KOPT-K1 (cell line): Measurements from ENCODE around the gene MRPL9.
"Not testable (repeated sequence)": the region's sequence is repeated elsewhere in the genome, so short reads cannot be mapped to it uniquely, and the experiment has no call there.

Experiments used
- H3K27ac ChIP-seq: fragments of 200-600 bp; sonication (generic); 2 replicates; pipeline ENCODE4 v1.5.1; 2016; ENCODE audit warnings: antibody characterized with exemption, mild to moderate bottlenecking, low read depth, low read length; ENCODE audit not compliant: poor library complexity, severe bottlenecking
- H3K36me3 ChIP-seq: fragments of 200-600 bp; sonication (generic); 2 replicates; pipeline ENCODE4 v1.5.1; 2017; ENCODE audit warnings: antibody characterized with exemption, mild to moderate bottlenecking, low read length, moderate library complexity; ENCODE audit not compliant: insufficient read depth
- H3K9me3 ChIP-seq: fragments of 200-600 bp; sonication (generic); 2 replicates; pipeline ENCODE4 v1.5.1; 2017; ENCODE audit warnings: antibody characterized with exemption, low read length, mild to moderate bottlenecking; ENCODE audit not compliant: insufficient read depth, poor library complexity, severe bottlenecking

The MRPL9 gene

DNA sequence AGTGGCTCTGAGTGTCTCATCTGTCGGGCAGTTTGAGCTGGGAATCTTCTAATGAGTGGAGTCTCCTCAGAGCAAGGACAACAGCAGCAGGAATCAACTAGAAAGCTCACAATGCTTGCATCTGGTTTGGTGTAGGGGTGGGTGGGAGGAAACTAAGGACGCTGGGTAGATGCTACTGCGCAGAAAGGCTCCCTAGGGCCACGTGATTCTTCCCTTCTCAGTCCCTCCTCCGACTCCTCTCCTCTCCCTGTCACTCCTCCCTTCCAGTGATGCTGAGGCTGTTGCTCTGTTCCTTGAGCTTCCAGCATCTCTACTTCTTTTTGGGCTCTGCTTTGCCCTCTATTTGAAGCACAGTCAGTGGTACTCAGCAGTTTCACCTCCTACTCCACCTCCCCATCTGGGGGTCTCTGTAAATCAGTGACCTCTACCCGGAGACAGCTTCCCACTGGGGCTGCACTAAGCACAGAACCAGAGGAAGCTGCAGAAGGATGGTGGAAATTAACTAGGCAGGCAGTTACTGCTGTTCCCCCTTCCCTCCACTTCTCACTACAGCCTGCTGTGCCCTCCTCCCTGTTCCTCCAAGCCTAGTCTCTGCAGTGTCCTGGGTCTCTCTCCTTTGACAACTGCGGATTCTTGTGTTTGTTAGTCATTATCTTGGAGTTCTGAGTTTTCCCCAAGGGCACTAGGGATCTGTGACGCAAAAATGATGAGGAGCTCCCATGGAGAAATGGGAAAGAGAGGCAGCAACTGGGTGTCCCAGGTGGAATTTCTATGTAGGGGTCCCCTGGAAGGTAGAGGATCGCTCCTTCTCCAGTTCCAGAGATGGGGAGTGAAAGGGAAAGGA, 36.1 kb upstream of the MRPL9 start:
- Histone ChIP-seq H3K36me3 (no peaks in the 10 kb centered on the region), H3K9me3 (no peaks in the 10 kb centered on the region), H3K27ac (no peak overlapping the region)

- Histone ChIP-seq H3K27ac (no peak overlapping the region), H3K36me3 (no peaks in the 10 kb centered on the region), H3K9me3 (no peaks in the 10 kb centered on the region)
Measured at GRCh38 chr1:151798571-151798970, 35.3 kb upstream of the MRPL9 start.

GRCh38 chr1:151790940-151791651, 27.8 kb upstream of the MRPL9 start:
- H3K27ac ChIP-seq = peak overlapping the region; percentile 12
- H3K36me3 ChIP-seq = no peaks in the 10 kb centered on the region
- H3K9me3 ChIP-seq = no peaks in the 10 kb centered on the region

- H3K27ac ChIP-seq = peak within 1 kb of the TSS; percentile 27
- H3K9me3 ChIP-seq = no peaks in the 10 kb centered on the region
- no peaks in the 10 kb centered on the region for H3K36me3 ChIP-seq
Measured at GRCh38 chr1:151790071-151790939, 27.0 kb upstream of the MRPL9 start, which contains the start of gene TDRKH. Gene TDRKH, minus strand, starts transcription at chr1:151790500. Its CDS starts 7,478 bp downstream, at chr1:151783022.

DNA sequence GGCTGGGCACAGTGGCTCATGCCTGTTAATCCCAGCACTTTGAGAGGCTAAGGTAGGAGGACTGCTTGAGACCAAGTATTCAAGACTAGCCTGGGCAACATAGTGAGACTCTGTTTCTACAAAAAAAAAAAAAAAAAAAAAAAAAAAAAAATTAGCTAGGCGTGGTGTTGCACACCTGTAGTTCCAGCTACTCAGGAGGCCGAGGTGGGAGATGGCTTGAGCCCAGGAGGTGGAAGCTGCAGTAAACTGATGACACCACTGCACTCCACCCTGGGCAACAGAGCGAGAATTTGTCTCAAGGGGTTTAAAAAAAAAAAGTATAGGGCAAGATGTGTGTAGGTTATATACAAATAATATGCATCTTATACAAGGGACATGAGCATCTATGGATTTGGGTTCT, 24.4 kb upstream of the MRPL9 start:
- H3K36me3 ChIP-seq = no peaks in the 10 kb centered on the region
- H3K27ac ChIP-seq = no peak overlapping the region
- H3K9me3 ChIP-seq = no peaks in the 10 kb centered on the region

GRCh38 chr1:151783796-151784195, 20.5 kb upstream of the MRPL9 start:
- no peak overlapping the region for H3K27ac ChIP-seq
- no peaks in the 10 kb centered on the region for H3K9me3 ChIP-seq
- H3K36me3 ChIP-seq = peaks cover under 1% of the 10 kb centered on the region; the same call in 1 of the 2 replicates

GRCh38 chr1:151782741-151783140, 19.4 kb upstream of the MRPL9 start:
- H3K9me3 ChIP-seq = no peaks in the 10 kb centered on the region

DNA sequence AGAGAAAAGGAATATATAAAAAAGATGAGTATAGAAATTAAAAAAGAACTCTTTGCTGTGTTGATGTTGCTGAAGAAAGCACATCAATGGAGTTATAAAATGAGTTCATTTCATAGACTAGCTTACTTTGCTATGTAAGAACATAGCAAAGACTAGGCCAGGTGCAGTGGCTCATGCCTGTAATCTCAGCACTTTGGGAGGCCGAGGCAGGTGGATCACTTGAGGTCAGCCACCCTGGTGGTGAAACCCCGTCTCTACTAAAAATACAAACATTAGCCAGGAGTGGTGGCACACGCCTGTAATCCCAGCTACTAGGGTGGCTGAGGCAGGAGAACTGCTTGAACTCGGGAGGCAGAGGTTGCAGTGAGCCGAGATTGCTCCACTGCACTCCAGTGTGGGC, 18.7 kb upstream of the MRPL9 start:
- not testable (repeated sequence) for H3K9me3 ChIP-seq, H3K27ac ChIP-seq, H3K36me3 ChIP-seq

More at GRCh38 chr1:151782741-151783140, 19.4 kb upstream of the MRPL9 start:
- Histone ChIP-seq H3K27ac (no peak overlapping the region), H3K36me3 (peaks cover 7% of the 10 kb centered on the region; the same call in 1 of the 2 replicates)

DNA sequence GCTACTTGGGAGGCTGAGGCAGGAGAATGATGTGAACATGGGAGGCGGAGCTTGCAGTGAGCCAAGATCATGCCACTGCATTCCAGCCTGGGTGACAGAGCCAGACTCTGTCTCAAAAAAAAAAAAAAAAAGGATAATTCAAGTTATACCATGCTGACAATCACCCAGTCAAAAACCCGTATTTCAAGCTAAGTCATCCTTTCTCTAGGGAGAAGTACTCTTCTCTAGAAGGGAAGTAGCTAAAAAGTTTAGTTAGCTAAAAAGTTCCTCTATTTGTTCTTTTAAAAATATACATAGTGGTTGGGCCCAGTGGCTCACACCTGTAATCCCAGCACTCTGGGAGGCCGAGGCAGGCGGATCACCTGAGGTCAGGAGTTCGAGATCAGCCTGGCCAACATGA, 17.4 kb upstream of the MRPL9 start:
- H3K27ac ChIP-seq, H3K9me3 ChIP-seq: not testable (repeated sequence)
- H3K36me3 ChIP-seq = peaks cover 17% of the 10 kb centered on the region; the same call in 1 of the 2 replicates

GRCh38 chr1:151779852-151780251, 16.6 kb upstream of the MRPL9 start:
- Histone ChIP-seq H3K9me3 (no peaks in the 10 kb centered on the region), H3K36me3 (peaks cover 26% of the 10 kb centered on the region; the same call in 1 of the 2 replicates)

DNA sequence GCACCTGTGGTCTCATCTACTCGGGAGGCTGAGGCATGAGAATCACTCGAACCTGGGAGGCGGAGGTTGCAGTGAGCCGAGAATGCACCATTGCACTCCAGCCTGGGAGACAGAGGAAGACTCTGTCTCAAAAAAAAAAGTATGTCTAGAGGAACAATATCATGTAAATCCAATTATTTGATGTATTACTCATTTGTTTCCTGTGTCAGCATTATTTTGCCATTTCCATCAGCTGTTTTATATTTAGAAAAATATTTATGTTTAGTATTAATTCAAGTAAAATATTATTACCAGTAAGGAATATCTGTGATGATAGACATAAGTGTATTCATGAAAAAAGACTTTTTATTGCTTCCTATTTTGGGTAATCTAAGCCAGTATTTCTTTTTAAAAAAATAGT, 14.0 kb upstream of the MRPL9 start:
- Histone ChIP-seq H3K9me3 (no peaks in the 10 kb centered on the region), H3K36me3 (peaks cover 28% of the 10 kb centered on the region; the same call in 1 of the 2 replicates), H3K27ac (no peak overlapping the region)

More at GRCh38 chr1:151779852-151780251, 16.6 kb upstream of the MRPL9 start:
- no peak overlapping the region for H3K27ac ChIP-seq

DNA sequence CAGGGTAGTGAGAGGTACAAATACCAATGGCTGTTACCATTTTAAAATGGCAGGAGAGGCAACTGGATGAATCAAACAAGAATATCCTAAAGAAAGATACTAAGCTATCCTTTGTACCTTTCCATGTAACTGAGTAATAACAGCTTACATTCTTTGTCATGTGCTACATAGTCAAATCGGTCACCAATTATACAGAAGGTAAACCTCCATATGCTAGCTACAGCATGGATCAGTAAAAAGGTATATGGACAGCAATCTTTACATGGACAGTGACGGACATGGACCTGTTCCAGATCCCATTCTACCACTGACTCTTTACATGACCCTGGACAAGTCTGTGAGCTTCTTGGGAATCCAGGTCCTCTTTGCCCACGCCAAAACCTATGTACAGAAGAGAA, 13.4 kb upstream of the MRPL9 start:
- H3K9me3 ChIP-seq = no peaks in the 10 kb centered on the region
- no peak overlapping the region for H3K27ac ChIP-seq
- peaks cover 28% of the 10 kb centered on the region; the same call in 1 of the 2 replicates for H3K36me3 ChIP-seq

GRCh38 chr1:151775894-151776664, 12.8 kb upstream of the MRPL9 start:
- Histone ChIP-seq H3K36me3 (peaks cover 28% of the 10 kb centered on the region; the same call in 1 of the 2 replicates), H3K27ac (no peak overlapping the region), H3K9me3 (no peaks in the 10 kb centered on the region)
